GM12865 (cell line): ENCODE data around the gene MKRN2OS.
"Not testable (repeated sequence)": the region's sequence is repeated elsewhere in the genome, so short reads cannot be mapped to it uniquely, and the experiment has no call there.

ENCODE experiments used
- DNase-seq: peaks from one replicate; pipeline ENCODE4 v3.0.0; 2010; ENCODE audit warnings: low read depth
- H3K4me3 ChIP-seq: 2 replicates; pipeline ENCODE4 v1.5.1; 2011; ENCODE audit warnings: mild to moderate bottlenecking, low read depth, low read length, control low read depth
- CTCF ChIP-seq: IDR thresholded peaks from 2 replicates; pipeline ENCODE4 v1.5.1; 2011; ENCODE audit warnings: low read length, control low read depth, low read depth, inconsistent platforms; ENCODE audit not compliant: insufficient read depth; ENCODE audit errors: missing control alignments

The MKRN2OS gene

GRCh38 chr3:12557473-12558100 is 12.3 kb upstream of the MKRN2OS start:
- TF ChIP-seq CTCF: no peak
- peak overlapping the region; percentile 86 for H3K4me3 ChIP-seq
- peak; percentile 19 for DNase-seq

- H3K4me3 ChIP-seq: peak within 1 kb of the TSS; percentile 86
- TF ChIP-seq CTCF: no peak
- peak; percentile 94 for DNase-seq
Measured at GRCh38 chr3:12556690-12557472, 11.6 kb upstream of the MKRN2OS start, which contains the start of gene MKRN2. TSS of gene MKRN2 (plus strand) at chr3:12557087. CDS start at chr3:12557151, 64 bp downstream.

GRCh38 chr3:12556314-12556689 is 11.0 kb upstream of the MKRN2OS start:
- peak overlapping the region; percentile 86 for H3K4me3 ChIP-seq
- no peak for DNase-seq
- TF ChIP-seq CTCF: no peak

- no peak for TF ChIP-seq CTCF
- H3K4me3 ChIP-seq: peak overlapping the region; percentile 56
- peak; percentile 18 for DNase-seq
Measured at GRCh38 chr3:12553921-12554391, 8.7 kb upstream of the MKRN2OS start.

- TF ChIP-seq CTCF: no peak
- DNase-seq: no peak
- no peak overlapping the region for H3K4me3 ChIP-seq
Measured at GRCh38 chr3:12549971-12550760, 4.9 kb upstream of the MKRN2OS start.

- no peak for TF ChIP-seq CTCF
- no peak overlapping the region for H3K4me3 ChIP-seq
- DNase-seq: no peak
Measured at GRCh38 chr3:12544652-12545472, 437 bp downstream of the MKRN2OS start.

GRCh38 chr3:12543497-12543896 is 1.8 kb downstream of the MKRN2OS start:
- H3K4me3 ChIP-seq, DNase-seq: not testable (repeated sequence)
